22Rv1 (cell line): ENCODE data around the gene THEM4.
A peak's percentile ranks its signal among the peaks of the same experiment; 100 is the strongest.

ENCODE experiments used
- H3K27ac ChIP-seq: fragments of 450-650 bp; 2 replicates; pipeline ENCODE4 v1.5.1; 2017
- CTCF ChIP-seq: fragments of 450-650 bp; IDR thresholded peaks from 2 replicates; pipeline ENCODE4 v1.5.1; 2017; ENCODE audit warnings: mild to moderate bottlenecking
- ZFX ChIP-seq: fragments of 450-650 bp; IDR thresholded peaks from 2 replicates; pipeline ENCODE4 v1.6.1; 2017; ENCODE audit warnings: antibody characterized with exemption, borderline replicate concordance

THEM4 gene

GRCh38 chr1:151948506-151948905, 39.2 kb upstream of the THEM4 start:
- H3K27ac ChIP-seq: no peak overlapping the region
- no peak for TF ChIP-seq CTCF
- no peak for TF ChIP-seq ZFX

GRCh38 chr1:151947140-151947539, 37.8 kb upstream of the THEM4 start:
- peak overlapping the region; percentile 86 for H3K27ac ChIP-seq
- TF ChIP-seq ZFX (no peak), CTCF (no peak)

- peak overlapping the region; percentile 86 for H3K27ac ChIP-seq
- TF ChIP-seq CTCF: no peak
These were observed 36.7 kb upstream of the THEM4 start for GRCh38 chr1:151945725-151946722.

GRCh38 chr1:151944857-151945575, 35.7 kb upstream of the THEM4 start:
- peak overlapping the region; percentile 86 for H3K27ac ChIP-seq
- TF ChIP-seq CTCF (no peak), ZFX (no peak)

GRCh38 chr1:151944126-151944856, 35.0 kb upstream of the THEM4 start:
- peak overlapping the region; percentile 86 for H3K27ac ChIP-seq
- TF ChIP-seq ZFX (no peak), CTCF (no peak)

GRCh38 chr1:151943591-151943990, 34.3 kb upstream of the THEM4 start:
- no peak for TF ChIP-seq CTCF
- TF ChIP-seq ZFX: no peak
- H3K27ac ChIP-seq: peak overlapping the region; percentile 86
